Measurements from ENCODE around the gene SHF.

Gene SHF

GRCh38 chr15:45146405-45146804 lies 41.4 kb downstream of the SHF start:
- Histone ChIP-seq H3K27ac (ENCODE audit: low read length) (no peak overlapping the region), H3K36me3 (replicated peaks; ENCODE audit: low read depth, low read length) (no peaks in the 10 kb centered on the region), H3K4me1 (ENCODE audit: low read length) (no peaks in the 10 kb centered on the region), H3K27me3 (ENCODE audit: low read depth, low read length) (no peaks in the 10 kb centered on the region), H3K4me2 (ENCODE audit: low read length) (no peak overlapping the region), H4K20me1 (ENCODE audit: insufficient read depth, low read length) (no peaks in the 10 kb centered on the region), H3K79me2 (ENCODE audit: low read length) (no peaks in the 10 kb centered on the region), H3K9me3 (ENCODE audit: insufficient read depth, low read length) (no peaks in the 10 kb centered on the region), H3K4me3 (ENCODE audit: low read length) (no peak overlapping the region), H3K9ac (ENCODE audit: low read length) (no peak overlapping the region), H2AFZ (ENCODE audit: low read depth, low read length) (no peak overlapping the region)
- TF ChIP-seq CTCF (IDR thresholded peaks at IDR 0.05; ENCODE audit: low read depth, low read length): no peak
- TF ChIP-seq EZH2phosphoT487 (IDR thresholded peaks at IDR 0.05; ENCODE audit: low read depth): no peak

DNA sequence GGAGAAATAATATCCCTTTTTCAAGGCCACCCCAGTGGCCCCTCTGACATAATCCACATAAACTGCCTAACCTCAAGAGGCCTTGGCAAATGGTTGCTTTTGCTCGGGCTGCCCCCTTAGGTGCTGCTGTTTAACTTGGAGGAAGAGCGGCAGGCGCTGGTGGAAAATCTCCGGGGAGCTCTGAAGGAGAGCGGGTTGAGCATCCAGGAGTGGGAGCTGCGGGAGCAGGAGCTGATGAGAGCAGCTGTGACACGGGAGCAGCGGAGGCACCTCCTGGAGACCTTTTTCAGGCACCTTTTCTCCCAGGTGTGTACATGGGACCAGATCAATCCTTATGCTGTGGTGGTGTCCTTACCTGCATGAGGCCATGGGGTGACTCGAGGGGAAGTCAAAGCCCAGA lies 43.0 kb downstream of the SHF start:
- no peak overlapping the region for H3K27ac ChIP-seq (ENCODE audit: low read length)
- no peak overlapping the region for H2AFZ ChIP-seq (ENCODE audit: low read depth, low read length)
- no peaks in the 10 kb centered on the region for H3K9me3 ChIP-seq (ENCODE audit: insufficient read depth, low read length)
- no peaks in the 10 kb centered on the region for H3K36me3 ChIP-seq (replicated peaks; ENCODE audit: low read depth, low read length)
- no peak overlapping the region for H3K4me2 ChIP-seq (ENCODE audit: low read length)
- H3K9ac ChIP-seq (ENCODE audit: low read length): no peak overlapping the region
- no peaks in the 10 kb centered on the region for H4K20me1 ChIP-seq (ENCODE audit: insufficient read depth, low read length)
- no peaks in the 10 kb centered on the region for H3K4me1 ChIP-seq (ENCODE audit: low read length)
- no peaks in the 10 kb centered on the region for H3K27me3 ChIP-seq (ENCODE audit: low read depth, low read length)
- no peak for TF ChIP-seq EZH2phosphoT487 (IDR thresholded peaks at IDR 0.05; ENCODE audit: low read depth)
- no peak for TF ChIP-seq CTCF (IDR thresholded peaks at IDR 0.05; ENCODE audit: low read depth, low read length)
- H3K4me3 ChIP-seq (ENCODE audit: low read length): no peak overlapping the region
- H3K79me2 ChIP-seq (ENCODE audit: low read length): no peaks in the 10 kb centered on the region

GRCh38 chr15:45143946-45144345 lies 43.8 kb downstream of the SHF start:
- Histone ChIP-seq H3K4me3 (ENCODE audit: low read length) (no peak overlapping the region), H3K36me3 (replicated peaks; ENCODE audit: low read depth, low read length) (no peaks in the 10 kb centered on the region), H3K9me3 (ENCODE audit: insufficient read depth, low read length) (no peaks in the 10 kb centered on the region), H3K4me2 (ENCODE audit: low read length) (no peak overlapping the region), H2AFZ (ENCODE audit: low read depth, low read length) (no peak overlapping the region), H3K4me1 (ENCODE audit: low read length) (no peaks in the 10 kb centered on the region), H3K27ac (ENCODE audit: low read length) (no peak overlapping the region), H3K9ac (ENCODE audit: low read length) (no peak overlapping the region), H3K27me3 (ENCODE audit: low read depth, low read length) (no peaks in the 10 kb centered on the region), H3K79me2 (ENCODE audit: low read length) (no peaks in the 10 kb centered on the region), H4K20me1 (ENCODE audit: insufficient read depth, low read length) (no peaks in the 10 kb centered on the region)
- TF ChIP-seq CTCF (IDR thresholded peaks at IDR 0.05; ENCODE audit: low read depth, low read length) (no peak), EZH2phosphoT487 (IDR thresholded peaks at IDR 0.05; ENCODE audit: low read depth) (no peak)

GRCh38 chr15:45143056-45143455 lies 44.7 kb downstream of the SHF start:
- Histone ChIP-seq H2AFZ (ENCODE audit: low read depth, low read length) (no peak overlapping the region), H3K79me2 (ENCODE audit: low read length) (no peaks in the 10 kb centered on the region), H3K27me3 (ENCODE audit: low read depth, low read length) (no peaks in the 10 kb centered on the region), H3K36me3 (replicated peaks; ENCODE audit: low read depth, low read length) (no peaks in the 10 kb centered on the region), H3K27ac (ENCODE audit: low read length) (no peak overlapping the region), H3K9ac (ENCODE audit: low read length) (no peak overlapping the region), H3K9me3 (ENCODE audit: insufficient read depth, low read length) (no peaks in the 10 kb centered on the region), H3K4me3 (ENCODE audit: low read length) (no peak overlapping the region), H3K4me2 (ENCODE audit: low read length) (no peak overlapping the region), H4K20me1 (ENCODE audit: insufficient read depth, low read length) (no peaks in the 10 kb centered on the region), H3K4me1 (ENCODE audit: low read length) (no peaks in the 10 kb centered on the region)
- no peak for TF ChIP-seq EZH2phosphoT487 (IDR thresholded peaks at IDR 0.05; ENCODE audit: low read depth)
- TF ChIP-seq CTCF (IDR thresholded peaks at IDR 0.05; ENCODE audit: low read depth, low read length): no peak
